ENCODE results near the gene CCDC78.
A peak's percentile ranks its signal among the peaks of the same experiment; 100 is the strongest.
"Not testable (repeated sequence)": the region's sequence is repeated elsewhere in the genome, so short reads cannot be mapped to it uniquely, and the experiment has no call there.

The CCDC78 gene

GRCh38 chr16:722835-723633, 3.2 kb downstream of the CCDC78 start:
- DNase-seq: no peak

- DNase-seq: no peak
These were observed 4.3 kb downstream of the CCDC78 start for GRCh38 chr16:721765-722540.

GRCh38 chr16:720990-721764, 5.1 kb downstream of the CCDC78 start, which contains the start of gene ANTKMT:
TSS of gene ANTKMT (plus strand) at chr16:721146. CDS start at chr16:721275, 129 bp downstream.
- DNase-seq: peak in 1 of 2 donors; percentile 46

GRCh38 chr16:720447-720989, 5.7 kb downstream of the CCDC78 start:
- DNase-seq: no peak

- DNase-seq: no peak
These were observed 6.3 kb downstream of the CCDC78 start for GRCh38 chr16:719815-720446.

GRCh38 chr16:718922-719321, 7.3 kb downstream of the CCDC78 start:
- DNase-seq: no peak

- no peak for DNase-seq
These were observed 7.9 kb downstream of the CCDC78 start for GRCh38 chr16:718389-718788.

- no peak for DNase-seq
These were observed 8.6 kb downstream of the CCDC78 start for GRCh38 chr16:717450-718245.

GRCh38 chr16:716768-717325, 9.4 kb downstream of the CCDC78 start:
- no peak for DNase-seq

- no peak for DNase-seq
These were observed 10.1 kb downstream of the CCDC78 start for GRCh38 chr16:716200-716568.

GRCh38 chr16:715477-716199, 10.6 kb downstream of the CCDC78 start:
- no peak for DNase-seq

GRCh38 chr16:714558-715476, 11.4 kb downstream of the CCDC78 start, which contains the start of gene METRN:
TSS of gene METRN (plus strand) at chr16:715118. CDS start at chr16:715290, 172 bp downstream.
- peak; percentile 26 to 59 for DNase-seq

- no peak for DNase-seq
These were observed 12.2 kb downstream of the CCDC78 start for GRCh38 chr16:714079-714478.

- not testable (repeated sequence) for DNase-seq
These were observed 13.4 kb downstream of the CCDC78 start for GRCh38 chr16:712740-713250.

- DNase-seq: peak; percentile 35 to 44
These were observed 14.5 kb downstream of the CCDC78 start for GRCh38 chr16:711548-712320.

GRCh38 chr16:711084-711483, 15.2 kb downstream of the CCDC78 start:
- no peak for DNase-seq

GRCh38 chr16:710500-711075, 15.7 kb downstream of the CCDC78 start:
- DNase-seq: no peak
